Stomach (tissue), 4 donors: Measurements from ENCODE around the gene FBXO47.

Experiments
- EP300 ChIP-seq: sonication (generic); formaldehyde crosslinking; IDR thresholded peaks from one replicate; pipeline ENCODE4 v1.6.1; 2017; ENCODE audit warnings: antibody characterized with exemption
- POLR2A ChIP-seq, 4 donors: fragments of 450-650 bp; IDR thresholded peaks; one replicate each; pipeline ENCODE4 v1.6.1; 2016; ENCODE audit warnings: antibody characterized with exemption in 4 of 4, control low read depth in 2 of 4, mild to moderate bottlenecking in 1 of 4, moderate library complexity in 1 of 4
- POLR2AphosphoS5 ChIP-seq, 3 donors: sonication (generic); formaldehyde crosslinking; IDR thresholded peaks; one replicate each; pipeline ENCODE4 v1.6.1; 2016; ENCODE audit warnings: antibody characterized with exemption in 3 of 3

- TF ChIP-seq POLR2AphosphoS5 (IDR thresholded peaks at IDR 0.05), result no peak
- no peak for TF ChIP-seq EP300
- no peak for TF ChIP-seq POLR2A (IDR thresholded peaks at IDR 0.05)
Observed at GRCh38 chr17:38922538-38923297, 44.5 kb downstream of the FBXO47 start.
